Neuronal stem cell (in vitro differentiated cells): ENCODE measurements around the gene C3orf33.

ENCODE experiments used
- DNase-seq: peaks from one replicate; pipeline ENCODE4 v3.0.0-alpha.2; 2013; ENCODE audit warnings: low spot score
- H2AFZ ChIP-seq: one replicate; pipeline ENCODE4 v1.6.1; 2013; ENCODE audit warnings: mild to moderate bottlenecking, low read length, inconsistent platforms
- H2AK5ac ChIP-seq: 2 replicates; pipeline ENCODE4 v1.6.1; 2013; ENCODE audit warnings: low read depth, mild to moderate bottlenecking, inconsistent platforms, low read length, moderate library complexity, mixed read lengths
- H2BK120ac ChIP-seq: 2 replicates; pipeline ENCODE4 v1.6.1; 2013; ENCODE audit warnings: low read depth, mild to moderate bottlenecking, inconsistent platforms, low read length, moderate library complexity, mixed read lengths
- H2BK12ac ChIP-seq: one replicate; pipeline ENCODE4 v1.6.1; 2013; ENCODE audit warnings: low read length, inconsistent platforms
- H2BK15ac ChIP-seq: 2 replicates; pipeline ENCODE4 v1.6.1; 2013; ENCODE audit warnings: mild to moderate bottlenecking, low read length, inconsistent platforms, mixed read lengths
- H2BK5ac ChIP-seq: one replicate; pipeline ENCODE4 v1.6.1; 2013; ENCODE audit warnings: inconsistent platforms, mild to moderate bottlenecking, low read length, moderate library complexity
- H3K14ac ChIP-seq: one replicate; pipeline ENCODE4 v1.6.1; 2013; ENCODE audit warnings: low read length, inconsistent platforms
- H3K18ac ChIP-seq: 2 replicates; pipeline ENCODE4 v1.6.1; 2013; ENCODE audit warnings: low read length, inconsistent platforms
- H3K23ac ChIP-seq: 2 replicates; pipeline ENCODE4 v1.6.1; 2013; ENCODE audit warnings: low read depth, mild to moderate bottlenecking, mixed read lengths, low read length, inconsistent platforms; ENCODE audit not compliant: poor library complexity
- H3K27ac ChIP-seq: replicated peaks from 3 replicates; pipeline ENCODE4 v1.5.1; 2013; ENCODE audit warnings: low read length, inconsistent platforms
- H3K27me3 ChIP-seq, 3 experiments: 2 replicates each; pipeline ENCODE4 v1.6.1; 2013; ENCODE audit warnings: low read length in 3 of 3, mild to moderate bottlenecking in 2 of 3, inconsistent platforms in 1 of 3, low read depth in 1 of 3, mixed read lengths in 1 of 3, moderate library complexity in 1 of 3; ENCODE audit not compliant: control insufficient read depth in 3 of 3, insufficient read depth in 3 of 3
- H3K36me3 ChIP-seq, 2 donors: replicated peaks in 1 of 2; 2 replicates each; pipeline ENCODE4 v1.6.1; 2013; ENCODE audit warnings: low read length in 2 of 2; ENCODE audit not compliant: control insufficient read depth in 2 of 2, insufficient read depth in 2 of 2
- H3K4ac ChIP-seq: 2 replicates; pipeline ENCODE4 v1.6.1; 2013; ENCODE audit warnings: inconsistent platforms, mild to moderate bottlenecking, low read length, moderate library complexity
- H3K4me1 ChIP-seq, 2 donors: 1 replicate in 1 of 2; 2 replicates in 1 of 2; pipeline ENCODE4 v1.6.1; 2013; ENCODE audit warnings: low read length in 2 of 2, low read depth in 1 of 2; ENCODE audit not compliant: control insufficient read depth in 2 of 2, insufficient read depth in 1 of 2
- H3K4me2 ChIP-seq: one replicate; pipeline ENCODE4 v1.6.1; 2013; ENCODE audit warnings: mild to moderate bottlenecking, low read length, inconsistent platforms; ENCODE audit not compliant: insufficient read depth, poor library complexity, severe bottlenecking
- H3K4me3 ChIP-seq, 2 donors: 2 replicates each; pipeline ENCODE4 v1.5.1; 2013; ENCODE audit warnings: low read length in 2 of 2, mild to moderate bottlenecking in 2 of 2, inconsistent platforms in 1 of 2, moderate library complexity in 1 of 2
- H3K79me1 ChIP-seq: one replicate; pipeline ENCODE4 v1.6.1; 2013; ENCODE audit warnings: low read depth, mild to moderate bottlenecking, inconsistent platforms, low read length, moderate library complexity
- H3K9ac ChIP-seq: one replicate; pipeline ENCODE4 v1.6.1; 2013; ENCODE audit warnings: mild to moderate bottlenecking, low read depth, low read length, inconsistent platforms; ENCODE audit not compliant: poor library complexity
- H3K9me3 ChIP-seq, 2 donors: replicated peaks in 1 of 2; 2 replicates each; pipeline versions ENCODE3 to v1.6.1; 2013; ENCODE audit warnings: low read length in 2 of 2, mild to moderate bottlenecking in 2 of 2, inconsistent platforms in 1 of 2, low read depth in 1 of 2, mixed read lengths in 1 of 2, moderate library complexity in 1 of 2; ENCODE audit not compliant: control insufficient read depth in 2 of 2, insufficient read depth in 1 of 2
- H4K8ac ChIP-seq: one replicate; pipeline ENCODE4 v1.6.1; 2013; ENCODE audit warnings: low read depth, mild to moderate bottlenecking, inconsistent platforms, low read length, moderate library complexity
- H4K91ac ChIP-seq: one replicate; pipeline ENCODE4 v1.6.1; 2013; ENCODE audit warnings: low read length, low read depth, mild to moderate bottlenecking, inconsistent platforms; ENCODE audit not compliant: poor library complexity
- WGBS, 2 donors: extraction: QIAGEN DNeasy Blood & Tissue Kit; methylation state at CpG; one replicate each; pipeline ENCODE4 v1.1.7; 2013; ENCODE audit warnings: missing lambda C conversion rate in 2 of 2, mixed read lengths in 1 of 2; ENCODE audit not compliant: insufficient read length in 2 of 2, insufficient replicate concordance in 1 of 2; ENCODE audit errors: extremely low coverage in 2 of 2; 5-methylcytosine and 5-hydroxymethylcytosine counted together

The C3orf33 gene

DNA sequence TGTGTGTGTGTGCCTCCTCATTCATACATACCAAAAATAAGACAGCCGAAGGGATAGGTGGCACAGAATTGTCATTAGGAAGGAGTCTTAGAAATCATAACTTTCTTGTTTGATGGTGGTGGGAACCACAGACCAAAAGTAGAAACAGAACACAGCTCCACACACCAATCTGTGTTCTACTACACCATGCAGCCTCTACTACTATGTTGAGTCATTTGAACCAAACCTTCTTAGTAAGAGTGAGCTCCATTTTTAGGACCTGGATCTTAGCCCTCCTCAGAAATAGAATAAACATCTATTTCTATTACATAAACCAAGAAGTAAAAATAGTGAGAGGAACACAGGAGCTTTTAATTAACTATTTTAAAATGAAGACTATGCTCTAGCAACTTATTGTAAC, 33.3 kb downstream of the C3orf33 start:
- no peak for DNase-seq
- Histone ChIP-seq H3K4me2 (no peak overlapping the region), H3K27me3 (no peaks in the 10 kb centered on the region), H3K23ac (no peak overlapping the region), H3K9me3 (peaks cover 4 to 13% of the 10 kb centered on the region in 2 donors), H2AK5ac (no peak overlapping the region), H2BK5ac (no peak overlapping the region), H3K14ac (no peak overlapping the region), H2AFZ (no peak overlapping the region), H3K27ac (no peak overlapping the region), H2BK12ac (no peak overlapping the region), H4K91ac (no peak overlapping the region), H3K9ac (no peak overlapping the region), H3K18ac (no peak overlapping the region), H3K4me3 (no peak overlapping the region), H3K4me1 (no peaks in the 10 kb centered on the region), H2BK15ac (no peak overlapping the region), H3K36me3 (peaks cover 0 to 26% of the 10 kb centered on the region in 2 donors), H4K8ac (no peak overlapping the region), H2BK120ac (no peak overlapping the region), H3K79me1 (no peaks in the 10 kb centered on the region), H3K4ac (no peak overlapping the region)
- WGBS, 2 donors: no CpG with 5 or more reads among the region's 1 CpG

DNA sequence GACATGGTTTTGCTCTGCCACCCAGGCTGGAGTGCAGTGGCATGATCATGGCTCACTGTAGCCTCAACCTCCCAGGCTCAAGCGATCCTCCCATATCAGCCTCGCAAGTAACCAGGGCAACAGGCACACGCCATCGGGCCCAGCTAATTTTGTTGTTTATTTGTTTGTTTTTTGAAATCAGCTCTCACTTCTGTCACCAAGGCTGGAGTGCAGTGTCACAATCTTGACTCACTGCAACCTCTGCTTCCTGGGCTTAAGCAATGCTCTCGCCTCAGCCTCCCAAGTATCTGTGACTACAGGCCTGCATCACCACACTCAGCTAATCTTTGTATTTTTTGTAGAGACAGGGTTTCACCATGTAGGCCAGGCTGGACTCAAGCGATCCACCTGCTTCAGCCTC, 35.0 kb downstream of the C3orf33 start:
- no peaks in the 10 kb centered on the region for H3K27me3 ChIP-seq
- peaks cover 0 to 27% of the 10 kb centered on the region in 2 donors for H3K36me3 ChIP-seq
- H3K9me3 ChIP-seq: peaks cover 4 to 13% of the 10 kb centered on the region in 2 donors
- H3K4me3 ChIP-seq: no peak overlapping the region
- H3K27ac ChIP-seq: no peak overlapping the region
- no peak overlapping the region for H4K8ac ChIP-seq
- no peaks in the 10 kb centered on the region for H3K4me1 ChIP-seq
- H3K4ac ChIP-seq: no peak overlapping the region
- H2AFZ ChIP-seq: no peak overlapping the region
- no peak overlapping the region for H2BK12ac ChIP-seq
- H3K79me1 ChIP-seq: no peaks in the 10 kb centered on the region
- WGBS, 2 donors: no CpG with 5 or more reads among the region's 6 CpGs
- no peak overlapping the region for H2BK15ac ChIP-seq
- H3K18ac ChIP-seq: no peak overlapping the region
- H4K91ac ChIP-seq: no peak overlapping the region
- no peak overlapping the region for H3K14ac ChIP-seq
- no peak for DNase-seq
- H3K23ac ChIP-seq: no peak overlapping the region
- H3K9ac ChIP-seq: no peak overlapping the region
- no peak overlapping the region for H2BK120ac ChIP-seq
- H2AK5ac ChIP-seq: no peak overlapping the region
- H2BK5ac ChIP-seq: no peak overlapping the region
- H3K4me2 ChIP-seq: no peak overlapping the region

DNA sequence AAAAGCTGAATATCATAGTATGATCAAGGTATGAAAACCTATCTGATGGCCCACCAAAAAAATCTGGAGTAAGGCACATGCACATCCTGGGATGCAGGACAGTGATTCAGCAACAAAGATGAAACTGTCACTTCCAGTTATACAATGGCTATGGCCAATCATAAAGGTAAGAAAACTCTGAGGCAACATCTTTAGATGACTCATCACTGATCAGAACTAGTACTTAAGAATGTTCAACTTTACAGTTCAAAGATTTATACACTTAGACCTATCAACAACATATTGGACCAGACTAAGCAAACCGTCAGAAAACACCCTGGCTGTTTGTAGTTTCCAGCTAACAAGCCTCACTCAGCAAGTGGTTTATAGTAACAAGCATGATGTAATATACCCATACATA, 39.9 kb downstream of the C3orf33 start:
- Histone ChIP-seq H2AFZ (no peak overlapping the region), H3K4me1 (no peaks in the 10 kb centered on the region), H3K4me2 (no peak overlapping the region), H3K9me3 (peaks cover 4 to 13% of the 10 kb centered on the region in 2 donors), H3K23ac (no peak overlapping the region), H2BK12ac (no peak overlapping the region), H3K79me1 (no peaks in the 10 kb centered on the region), H2BK120ac (no peak overlapping the region), H3K27me3 (no peaks in the 10 kb centered on the region), H3K4me3 (no peak overlapping the region), H3K9ac (no peak overlapping the region), H4K8ac (no peak overlapping the region), H2BK15ac (no peak overlapping the region), H3K4ac (no peak overlapping the region), H3K18ac (no peak overlapping the region), H2BK5ac (no peak overlapping the region), H2AK5ac (no peak overlapping the region), H4K91ac (no peak overlapping the region), H3K27ac (no peak overlapping the region), H3K14ac (no peak overlapping the region), H3K36me3 (peaks cover 0 to 31% of the 10 kb centered on the region in 2 donors)
- no peak for DNase-seq
- WGBS, 2 donors: no CpG with 5 or more reads among the region's 1 CpG

DNA sequence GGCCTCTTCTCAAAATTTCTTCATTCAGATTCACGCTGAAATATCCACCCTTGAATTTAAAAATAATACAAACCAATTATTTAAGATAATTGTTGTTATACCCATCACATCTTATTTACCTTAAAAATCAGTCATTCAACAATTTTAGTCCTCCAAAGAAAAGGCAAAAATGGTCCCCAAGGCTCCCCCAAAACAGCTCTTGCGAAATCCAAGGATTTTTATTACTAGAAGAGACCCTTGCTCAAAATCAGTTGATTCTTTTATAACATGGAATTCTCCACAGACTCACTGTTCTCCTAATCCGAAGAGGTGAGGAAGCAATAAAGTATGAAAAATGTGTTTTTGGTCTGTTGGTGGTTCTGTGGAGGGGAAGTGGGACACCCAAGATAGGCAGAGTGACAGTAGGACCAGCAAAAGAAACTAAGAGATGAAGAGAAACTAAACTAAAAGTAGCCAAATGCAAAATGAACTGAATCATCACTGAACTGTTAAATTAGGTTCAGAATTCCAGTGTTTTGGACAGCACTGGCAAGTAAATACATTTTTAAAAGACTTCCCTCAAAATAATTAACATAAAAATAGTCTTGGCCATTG, 42.1 kb downstream of the C3orf33 start:
- DNase-seq: no peak
- Histone ChIP-seq H3K14ac (no peak overlapping the region), H4K8ac (no peak overlapping the region), H3K23ac (no peak overlapping the region), H3K4me1 (no peaks in the 10 kb centered on the region), H3K27me3 (no peaks in the 10 kb centered on the region), H2BK15ac (no peak overlapping the region), H3K4me2 (no peak overlapping the region), H3K9me3 (no peaks in the 10 kb centered on the region), H2AFZ (no peak overlapping the region), H2BK5ac (no peak overlapping the region), H3K4me3 (no peak overlapping the region), H3K4ac (no peak overlapping the region), H3K27ac (no peak overlapping the region), H2BK120ac (no peak overlapping the region), H2AK5ac (no peak overlapping the region), H3K79me1 (no peaks in the 10 kb centered on the region), H4K91ac (no peak overlapping the region), H2BK12ac (no peak overlapping the region), H3K9ac (no peak overlapping the region), H3K36me3 (peaks cover 0 to 21% of the 10 kb centered on the region in 2 donors), H3K18ac (no peak overlapping the region)
- WGBS, 2 donors: no CpG with 5 or more reads among the region's 3 CpGs
